A549 (cell line): ENCODE data around the gene PLBD2.

ENCODE experiments used
- CTCF ChIP-seq: fragments of >200 bp; sonication (Bioruptor Twin); formaldehyde crosslinking; IDR thresholded peaks from 3 replicates; pipeline ENCODE4 v1.5.1; 2016
- POLR2A ChIP-seq: IDR thresholded peaks from 2 replicates; pipeline ENCODE4 v1.6.1; 2012; ENCODE audit warnings: mild to moderate bottlenecking, low read length

GRCh38 chr12:113416091-113416754, 57.8 kb downstream of the PLBD2 start:
- TF ChIP-seq CTCF (no peak), POLR2A (no peak)
